ENCODE results near the gene PRSS16.
"Not testable (repeated sequence)": the region's sequence is repeated elsewhere in the genome, so short reads cannot be mapped to it uniquely, and the experiment has no call there.

PRSS16 gene

GRCh38 chr6:27248783-27249182 lies 1.3 kb downstream of the PRSS16 start:
- no peak for ATAC-seq

- ATAC-seq, result no peak
Measured at GRCh38 chr6:27250277-27251111, 3.0 kb downstream of the PRSS16 start.

GRCh38 chr6:27251112-27251605 lies 3.7 kb downstream of the PRSS16 start:
- peak; percentile 71 to 78 for ATAC-seq

- ATAC-seq, result peak; percentile 82 to 83
Measured at GRCh38 chr6:27251606-27252251, 4.2 kb downstream of the PRSS16 start.

- no peak for ATAC-seq
Measured at GRCh38 chr6:27254566-27254965, 7.1 kb downstream of the PRSS16 start.

GRCh38 chr6:27255866-27256265 lies 8.4 kb downstream of the PRSS16 start:
- no peak for ATAC-seq

- no peak for ATAC-seq
Measured at GRCh38 chr6:27260369-27260768, 12.9 kb downstream of the PRSS16 start.

- no peak for ATAC-seq
Measured at GRCh38 chr6:27260836-27261375, 13.4 kb downstream of the PRSS16 start.

GRCh38 chr6:27263886-27264285 lies 16.4 kb downstream of the PRSS16 start:
- ATAC-seq, result no peak

GRCh38 chr6:27267003-27267402 lies 19.5 kb downstream of the PRSS16 start:
- ATAC-seq, result not testable (repeated sequence)

GRCh38 chr6:27267857-27268434 lies 20.4 kb downstream of the PRSS16 start:
- no peak for ATAC-seq

- ATAC-seq, result no peak
Measured at GRCh38 chr6:27268803-27269202, 21.3 kb downstream of the PRSS16 start.

GRCh38 chr6:27273783-27274182 lies 26.3 kb downstream of the PRSS16 start:
- ATAC-seq, result no peak

GRCh38 chr6:27275025-27275956 lies 27.8 kb downstream of the PRSS16 start:
- no peak for ATAC-seq

- no peak for ATAC-seq
Measured at GRCh38 chr6:27279513-27280063, 32.1 kb downstream of the PRSS16 start.

GRCh38 chr6:27280064-27280539 lies 32.6 kb downstream of the PRSS16 start:
- ATAC-seq, result no peak

GRCh38 chr6:27280540-27281000 lies 33.1 kb downstream of the PRSS16 start:
- ATAC-seq, result no peak

GRCh38 chr6:27281105-27281539 lies 33.6 kb downstream of the PRSS16 start:
- no peak for ATAC-seq

- no peak for ATAC-seq
Measured at GRCh38 chr6:27281569-27281968, 34.1 kb downstream of the PRSS16 start.

GRCh38 chr6:27283279-27283678 lies 35.8 kb downstream of the PRSS16 start:
- no peak for ATAC-seq

GRCh38 chr6:27286141-27286540 lies 38.6 kb downstream of the PRSS16 start:
- no peak for ATAC-seq

- no peak for ATAC-seq
Measured at GRCh38 chr6:27287751-27288135, 40.2 kb downstream of the PRSS16 start.
